Colonic mucosa (tissue), 4 donors: ENCODE data around the gene ADAD2. TPM values are rescaled to one million over a fixed set of nuclear protein-coding genes. Genes with fewer than 3 reads are reported as not detected.
A peak's percentile ranks its signal among the peaks of the same experiment; 100 is the strongest.

Experiments used
- DNase-seq: peaks from one replicate; pipeline ENCODE4 v3.0.0-alpha.2; 2020
- H3K27ac ChIP-seq: fragments of 200-600 bp; one replicate; pipeline ENCODE4 v1.8.0; 2021
- H3K27me3 ChIP-seq: fragments of 200-600 bp; one replicate; pipeline ENCODE4 v1.8.0; 2021
- H3K36me3 ChIP-seq: fragments of 200-600 bp; one replicate; pipeline ENCODE4 v1.8.0; 2021
- H3K4me1 ChIP-seq: fragments of 200-600 bp; one replicate; pipeline ENCODE4 v1.8.0; 2021; ENCODE audit warnings: mild to moderate bottlenecking
- H3K4me3 ChIP-seq: fragments of 200-600 bp; one replicate; pipeline ENCODE4 v1.8.0; 2021
- H3K9ac ChIP-seq, 2 donors: one replicate each; pipeline ENCODE4 v1.7.0; 2013; ENCODE audit warnings: control low read depth in 2 of 2, low read depth in 2 of 2, low read length in 2 of 2
- H3K9me3 ChIP-seq: fragments of 200-600 bp; one replicate; pipeline ENCODE4 v1.8.0; 2021
- intact Hi-C: fragments of 100-400 bp; cut with DNase I; formaldehyde crosslinking; loops from one replicate; pipeline ENCODE4 v1.14.1; 2022
- total RNA-seq, 2 donors: library from RNA; stranded (reverse); fragmentation: NEBNext Ultra II Directional in 1 of 2; extraction: Animal tissue kit (Norgen Biotek cat#: 25700) in 1 of 2; gene quantifications; one replicate each; pipeline ENCODE4 v1.2.1, GENCODE V29; 2021
- TF ChIP-seq, protein P1 (sequence below): fragments of 200-600 bp; IDR thresholded peaks from one replicate; pipeline ENCODE4 v1.8.0; 2022; ENCODE audit warnings: antibody characterized with exemption, mild to moderate bottlenecking
- donor health status: healthy.
- donor health status: DM: no; HTN: no; CAD: no.
- donor health status: DM: no; HTN: no; CAD: no.

ADAD2 gene
- total RNA-seq, 2 donors from 2014 or later: not detected

DNA sequence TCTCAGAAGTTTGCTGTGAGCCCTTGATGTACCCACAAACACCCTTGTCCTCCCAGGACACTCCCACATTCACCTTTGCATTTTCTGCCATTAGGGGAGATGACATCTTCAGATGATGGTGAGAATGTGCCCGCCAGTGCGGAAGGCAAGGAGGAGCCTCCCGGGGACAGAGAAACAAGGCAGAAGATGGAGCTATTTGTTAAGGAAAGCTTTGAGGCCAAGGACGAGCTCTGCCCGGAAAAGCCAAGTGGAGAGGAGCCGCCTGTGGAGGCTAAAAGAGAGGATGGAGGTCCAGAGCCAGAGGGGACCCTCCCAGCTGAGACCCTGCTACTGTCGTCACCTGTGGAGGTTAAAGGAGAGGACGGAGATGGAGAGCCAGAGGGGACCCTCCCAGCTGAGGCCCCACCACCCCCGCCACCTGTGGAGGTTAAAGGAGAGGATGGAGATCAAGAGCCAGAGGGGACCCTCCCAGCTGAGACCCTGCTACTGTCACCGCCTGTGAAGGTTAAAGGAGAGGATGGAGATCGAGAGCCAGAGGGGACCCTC lies 21.1 kb upstream of the ADAD2 start:
- Histone ChIP-seq H3K4me1 (no peaks in the 10 kb centered on the region), H3K9ac (no peak overlapping the region), H3K36me3 (no peaks in the 10 kb centered on the region), H3K27ac (no peak overlapping the region), H3K9me3 (no peaks in the 10 kb centered on the region), H3K4me3 (no peak overlapping the region), H3K27me3 (no peaks in the 10 kb centered on the region)
- DNase-seq: no peak
- TF ChIP-seq, protein P1, sequence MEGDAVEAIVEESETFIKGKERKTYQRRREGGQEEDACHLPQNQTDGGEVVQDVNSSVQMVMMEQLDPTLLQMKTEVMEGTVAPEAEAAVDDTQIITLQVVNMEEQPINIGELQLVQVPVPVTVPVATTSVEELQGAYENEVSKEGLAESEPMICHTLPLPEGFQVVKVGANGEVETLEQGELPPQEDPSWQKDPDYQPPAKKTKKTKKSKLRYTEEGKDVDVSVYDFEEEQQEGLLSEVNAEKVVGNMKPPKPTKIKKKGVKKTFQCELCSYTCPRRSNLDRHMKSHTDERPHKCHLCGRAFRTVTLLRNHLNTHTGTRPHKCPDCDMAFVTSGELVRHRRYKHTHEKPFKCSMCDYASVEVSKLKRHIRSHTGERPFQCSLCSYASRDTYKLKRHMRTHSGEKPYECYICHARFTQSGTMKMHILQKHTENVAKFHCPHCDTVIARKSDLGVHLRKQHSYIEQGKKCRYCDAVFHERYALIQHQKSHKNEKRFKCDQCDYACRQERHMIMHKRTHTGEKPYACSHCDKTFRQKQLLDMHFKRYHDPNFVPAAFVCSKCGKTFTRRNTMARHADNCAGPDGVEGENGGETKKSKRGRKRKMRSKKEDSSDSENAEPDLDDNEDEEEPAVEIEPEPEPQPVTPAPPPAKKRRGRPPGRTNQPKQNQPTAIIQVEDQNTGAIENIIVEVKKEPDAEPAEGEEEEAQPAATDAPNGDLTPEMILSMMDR: no peak
- intact Hi-C loops: no loop called here

DNA sequence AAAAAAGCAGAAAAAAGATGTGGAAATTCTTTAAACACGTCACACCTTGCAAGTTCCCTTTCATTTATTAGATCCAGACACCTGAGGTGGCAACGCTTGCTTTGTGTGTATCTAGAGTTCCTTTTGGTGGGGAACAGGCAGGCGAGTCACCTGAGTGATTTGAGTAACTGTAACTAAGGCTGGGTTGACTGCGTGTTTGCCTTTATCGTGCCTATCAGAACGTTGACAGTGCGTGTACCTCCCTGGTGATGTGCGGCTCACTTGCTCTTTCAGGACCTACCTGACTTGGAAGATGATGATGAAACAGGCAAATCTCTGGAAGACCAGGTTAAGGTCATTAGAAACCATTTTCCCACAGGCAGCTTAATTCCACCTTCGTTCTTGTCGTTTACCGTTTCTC lies 16.6 kb upstream of the ADAD2 start:
- no peak for DNase-seq
- no peak overlapping the region for H3K27ac ChIP-seq
- no peaks in the 10 kb centered on the region for H3K9me3 ChIP-seq
- no peaks in the 10 kb centered on the region for H3K36me3 ChIP-seq
- no peak overlapping the region for H3K4me3 ChIP-seq
- H3K9ac ChIP-seq: no peak overlapping the region
- peaks cover 4% of the 10 kb centered on the region for H3K4me1 ChIP-seq
- TF ChIP-seq, protein P1: no peak
- no peaks in the 10 kb centered on the region for H3K27me3 ChIP-seq
- intact Hi-C loops: no loop called here

DNA sequence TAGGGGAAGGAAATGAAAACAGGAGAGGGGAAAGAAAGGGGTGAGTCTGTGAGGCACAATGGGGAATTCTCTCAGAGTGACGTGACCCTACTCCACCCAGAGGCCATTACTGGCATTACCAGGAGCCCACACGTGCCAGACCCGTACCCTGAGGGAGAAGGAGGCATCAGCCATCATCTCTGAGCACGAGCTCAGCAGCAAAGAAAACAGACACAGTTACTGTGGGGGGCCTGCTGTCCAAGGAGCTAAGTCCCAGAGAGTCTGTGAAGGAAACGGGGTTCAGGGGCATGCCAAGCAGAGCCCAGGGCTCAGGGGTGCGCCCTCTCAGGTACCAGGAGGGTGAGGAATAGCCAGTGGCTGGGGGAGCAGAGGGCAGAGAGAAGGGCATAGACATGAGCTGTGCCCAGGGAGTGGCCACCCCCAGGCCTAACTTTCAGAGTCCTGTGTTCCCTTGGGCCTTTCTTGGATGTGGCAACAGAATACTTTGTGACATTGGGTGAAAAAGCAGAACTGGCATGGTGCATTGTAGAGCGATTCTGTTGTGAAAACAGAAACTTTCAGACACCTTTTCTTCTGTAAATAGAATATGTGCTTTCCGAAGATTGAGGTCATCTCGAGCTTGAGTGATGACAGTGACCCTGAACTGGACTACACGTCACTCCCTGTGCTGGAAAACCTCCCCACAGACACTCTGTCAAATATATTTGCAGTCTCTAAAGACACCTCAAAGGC lies 15.4 kb upstream of the ADAD2 start:
- intact Hi-C loops: no loop called here
- H3K9me3 ChIP-seq: no peaks in the 10 kb centered on the region
- no peak overlapping the region for H3K4me3 ChIP-seq
- H3K4me1 ChIP-seq: peaks cover 4% of the 10 kb centered on the region
- no peaks in the 10 kb centered on the region for H3K27me3 ChIP-seq
- no peak overlapping the region for H3K27ac ChIP-seq
- no peak overlapping the region for H3K9ac ChIP-seq
- peak; percentile 74 for DNase-seq
- no peaks in the 10 kb centered on the region for H3K36me3 ChIP-seq
- TF ChIP-seq, protein P1: peak; percentile 52

- DNase-seq: no peak
- no peak overlapping the region for H3K4me3 ChIP-seq
- TF ChIP-seq, protein P1: no peak
- H3K36me3 ChIP-seq: no peaks in the 10 kb centered on the region
- H3K9me3 ChIP-seq: no peaks in the 10 kb centered on the region
- no peaks in the 10 kb centered on the region for H3K27me3 ChIP-seq
- intact Hi-C loops: no loop called here
- H3K4me1 ChIP-seq: peaks cover 4% of the 10 kb centered on the region
- no peak overlapping the region for H3K27ac ChIP-seq
- H3K9ac ChIP-seq: peak overlapping the region; percentile 50 to 61
Measured at GRCh38 chr16:84176192-84177053, 14.5 kb upstream of the ADAD2 start.

DNA sequence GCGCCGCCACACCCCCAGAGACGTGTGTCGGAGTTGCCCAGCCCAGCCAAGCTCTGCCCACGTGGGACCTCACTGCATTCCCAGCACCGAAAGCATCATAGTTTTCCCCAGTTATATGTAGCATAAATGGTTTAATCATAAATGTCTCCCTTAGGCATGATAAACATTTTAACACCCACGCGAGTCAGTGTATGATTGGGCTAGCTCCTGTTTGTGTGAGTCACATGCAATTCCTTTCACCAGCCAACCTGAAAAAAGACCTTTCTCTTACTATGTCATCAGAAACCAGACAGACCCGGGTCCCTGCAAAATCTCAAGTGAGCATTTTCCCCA lies 13.2 kb upstream of the ADAD2 start:
- H3K27me3 ChIP-seq: no peaks in the 10 kb centered on the region
- DNase-seq: no peak
- no peak overlapping the region for H3K27ac ChIP-seq
- no peak overlapping the region for H3K9ac ChIP-seq
- peaks cover 4% of the 10 kb centered on the region for H3K4me1 ChIP-seq
- H3K4me3 ChIP-seq: no peak overlapping the region
- intact Hi-C loops: no loop called here
- H3K9me3 ChIP-seq: no peaks in the 10 kb centered on the region
- TF ChIP-seq, protein P1: no peak
- H3K36me3 ChIP-seq: no peaks in the 10 kb centered on the region
